K562 (cell line): Measurements from ENCODE around the gene ATRN. TPM values are rescaled to one million over a fixed set of nuclear protein-coding genes. Genes with fewer than 3 reads are reported as not detected.

Source experiments
- ATAC-seq: fragments of 200-7000 bp; cut with Tn5 transposase; 3 replicates; pipeline ENCODE4 v1.9.1; 2020; ENCODE audit warnings: moderate library complexity
- BruUV-seq: library from RNA; stranded (reverse); fragments of 400-500 nt; replicated peaks from 2 replicates; lab custom pipeline; 2021; lab: Mats Ljungman, UMichigan
- CTCF ChIA-PET: fragments of 300-600 bp; formaldehyde crosslinking; extraction: SDS; loops from one replicate; lab custom pipeline; 2021; ENCODE audit warnings: low intra/inter-chr PET ratio; lab: Yijun Ruan, JAX
- POLR2A ChIA-PET: fragments of 300-600, 350-650 bp; sonication (Branson Sonifier 250); formaldehyde crosslinking; extraction: SDS; loops from one replicate; lab custom pipeline; 2021; ENCODE audit warnings: antibody characterized with exemption, inconsistent platforms; lab: Yijun Ruan, JAX
- DNase-seq, 4 experiments: peaks; one replicate each; pipeline versions ENCODE4 v3.0.0 to v3.0.0-alpha.2; 2011 to 2018; ENCODE audit warnings: low spot score in 3 of 4, mixed read lengths in 3 of 4; ENCODE audit errors: extremely low read depth in 1 of 4
- FAIRE-seq: peaks from 2 replicates; lab custom pipeline; 2011; peaks lifted over from hg19 to GRCh38; lab: Jason Lieb, UNC
- H2AFZ ChIP-seq: 2 replicates; pipeline ENCODE4 v1.6.0; 2011; ENCODE audit warnings: low read depth, low read length, control low read depth, inconsistent platforms
- H3K27ac ChIP-seq: fragments of 200-600 bp; 3 replicates; pipeline ENCODE4 v1.8.0; 2011; ENCODE audit warnings: low read depth, mild to moderate bottlenecking, control low read depth, inconsistent platforms, low read length, moderate library complexity, mixed read lengths; ENCODE audit errors: extremely low read depth
- H3K27me3 ChIP-seq, 2 experiments: fragments of 300-600 bp in 1 of 2; 2 replicates in 1 of 2; 3 replicates in 1 of 2; pipeline versions ENCODE4 v1.6.0 to v1.8.0; 2011; ENCODE audit warnings: inconsistent platforms in 2 of 2, low read length in 2 of 2, mild to moderate bottlenecking in 1 of 2, mixed read lengths in 1 of 2, moderate library complexity in 1 of 2; ENCODE audit not compliant: control insufficient read depth in 2 of 2, insufficient read depth in 2 of 2
- H3K36me3 ChIP-seq: fragments of 300-600 bp; 3 replicates; pipeline ENCODE4 v1.8.0; 2011; ENCODE audit warnings: mild to moderate bottlenecking, low read length, inconsistent platforms; ENCODE audit not compliant: control insufficient read depth, insufficient read depth
- H3K4me1 ChIP-seq, 2 experiments: fragments of 200-600 bp in 1 of 2; replicated peaks in 1 of 2; 2 replicates in 1 of 2; 3 replicates in 1 of 2; pipeline versions ENCODE4 v1.5.1 to v1.8.0; 2011; ENCODE audit warnings: inconsistent platforms in 2 of 2, low read length in 2 of 2, mild to moderate bottlenecking in 1 of 2, mixed read lengths in 1 of 2, moderate library complexity in 1 of 2; ENCODE audit not compliant: control insufficient read depth in 2 of 2, insufficient read depth in 2 of 2
- H3K4me2 ChIP-seq: 2 replicates; pipeline ENCODE4 v1.6.1; 2011; ENCODE audit warnings: low read length, control low read depth, inconsistent platforms, mixed read lengths; ENCODE audit not compliant: insufficient read depth
- H3K4me3 ChIP-seq: fragments of 200-600 bp; sonication (generic), shearing (Covaris generic); 2 replicates; pipeline ENCODE4 v1.5.1; 2016; ENCODE audit warnings: control low read depth, inconsistent platforms
- H3K79me2 ChIP-seq: fragments of 200-600 bp; 3 replicates; pipeline ENCODE4 v1.8.0; 2011; ENCODE audit warnings: low read length, inconsistent platforms; ENCODE audit not compliant: control insufficient read depth, insufficient read depth
- H3K9ac ChIP-seq, 2 experiments: 2 replicates each; pipeline versions ENCODE4 v1.6.0 to v1.6.1; 2011; ENCODE audit warnings: low read depth in 2 of 2, low read length in 2 of 2, control low read depth in 1 of 2, inconsistent platforms in 1 of 2, mild to moderate bottlenecking in 1 of 2, mixed read lengths in 1 of 2; ENCODE audit not compliant: insufficient read depth in 1 of 2
- H3K9me1 ChIP-seq: one replicate; pipeline ENCODE4 v1.6.0; 2011; ENCODE audit warnings: inconsistent platforms, mild to moderate bottlenecking, low read length, moderate library complexity; ENCODE audit not compliant: control insufficient read depth, insufficient read depth
- H3K9me3 ChIP-seq: replicated peaks from 2 replicates; pipeline ENCODE4 v1.5.1; 2011; ENCODE audit warnings: low read depth, low read length, inconsistent platforms; ENCODE audit not compliant: control insufficient read depth, insufficient read depth
- H4K20me1 ChIP-seq: replicated peaks from 2 replicates; pipeline ENCODE4 v1.6.1; 2011; ENCODE audit warnings: low read length, inconsistent platforms, mixed read lengths; ENCODE audit not compliant: control insufficient read depth, insufficient read depth
- BCLAF1 ChIP-seq, 2 experiments: fragments of 450-650 bp in 1 of 2; IDR thresholded peaks; 2 replicates each; pipeline ENCODE4 v1.6.1; 2011 to 2017; ENCODE audit warnings: low read depth in 2 of 2, antibody characterized with exemption in 1 of 2, borderline replicate concordance in 1 of 2, low read length in 1 of 2, mild to moderate bottlenecking in 1 of 2, mixed read lengths in 1 of 2; ENCODE audit not compliant: control insufficient read depth in 1 of 2
- CUX1 ChIP-seq: fragments of 200-800 bp; sonication (Bioruptor generic); IDR thresholded peaks from 2 replicates; pipeline ENCODE4 v1.6.1; 2016; ENCODE audit warnings: missing genetic modification characterization, missing compliant biosample characterization
- FOXM1 ChIP-seq, 2 experiments: fragments of 450-650 bp in 1 of 2; sonication (generic) in 1 of 2; formaldehyde crosslinking in 1 of 2; IDR thresholded peaks; 2 replicates each; pipeline versions ENCODE4 v1.6.1 to v1.9.0; 2017 to 2022; ENCODE audit warnings: low read depth in 2 of 2, mild to moderate bottlenecking in 2 of 2, missing genetic modification reagents in 1 of 2, moderate library complexity in 1 of 2
- LARP7 ChIP-seq: fragments of 450-650 bp; IDR thresholded peaks from 2 replicates; pipeline ENCODE4 v1.6.1; 2016
- MECOM ChIP-seq: fragments of 250-450 bp; sonication (Bioruptor Pico); IDR thresholded peaks from 2 replicates; pipeline ENCODE4 v1.8.0; 2022; ENCODE audit warnings: inconsistent platforms
- POLR2A ChIP-seq: fragments of 450-650 bp; conservative IDR thresholded peaks from 2 replicates; pipeline ENCODE4 v1.6.1; 2016
- SAFB2 ChIP-seq: fragments of 200-400 bp; formaldehyde crosslinking; IDR thresholded peaks from 2 replicates; pipeline ENCODE4 v1.6.1; 2018; ENCODE audit warnings: borderline replicate concordance, low read length, low read depth, moderate library complexity; ENCODE audit not compliant: severe bottlenecking
- ZBTB34 ChIP-seq: fragments of 250-450 bp; sonication (Bioruptor Pico); IDR thresholded peaks from 2 replicates; pipeline ENCODE4 v1.8.0; 2021; ENCODE audit warnings: mild to moderate bottlenecking, moderate library complexity
- ZKSCAN3 ChIP-seq: fragments of 250-450 bp; sonication (Bioruptor Pico); IDR thresholded peaks from 2 replicates; pipeline ENCODE4 v1.4.0; 2020
- ZNF121 ChIP-seq: sonication (generic); formaldehyde crosslinking; conservative IDR thresholded peaks from 2 replicates; pipeline ENCODE4 v1.8.0; 2022; ENCODE audit warnings: missing genetic modification reagents
- ZNF354B ChIP-seq: fragments of 250-450 bp; sonication (Bioruptor Pico); IDR thresholded peaks from 2 replicates; pipeline ENCODE4 v1.4.0; 2020
- WGBS: fragments of 100-300 bp; shearing (Covaris generic); methylation state at CpG from one replicate; pipeline ENCODE4 v1.1.6; 2016; ENCODE audit warnings: low coverage, mixed read lengths; ENCODE audit not compliant: insufficient coverage; ENCODE audit errors: missing lambda C conversion rate; 5-methylcytosine and 5-hydroxymethylcytosine counted together
- in situ Hi-C: fragments of 300-500 bp; cut with MboI; formaldehyde crosslinking; loops from 4 replicates; pipeline ENCODE4 v1.15.0; 2018; ENCODE audit warnings: inconsistent platforms, mixed read lengths
- intact Hi-C: fragments of 100-400 bp; cut with micrococcal nuclease; formaldehyde crosslinking; loops from 2 replicates; pipeline ENCODE4 v1.14.2; 2022
- polyA plus RNA-seq, 8 experiments: library from polyadenylated mRNA; depleted of rRNA in 4 of 8; stranded (reverse) in 5 of 8; unstranded in 3 of 8; fragments of >200 nt; fragmentation: Nextera tagmentation in 2 of 8; fragmentation: Illumina TruSeq in 1 of 8; extraction: Ambion mirVana in 2 of 8; extraction: Trizol in 1 of 8; gene quantifications; 2 replicates each; pipeline versions ENCODE4 v1.2.1 to v1.2.3, GENCODE V29; 2011 to 2014; ENCODE audit warnings: inconsistent platforms in 1 of 8, missing spikeins in 1 of 8
- total RNA-seq, 7 experiments: library from RNA; depleted of rRNA in 6 of 7; stranded (reverse); fragments of >200 nt in 6 of 7; fragmentation: Illumina TruSeq in 2 of 7; extraction: Trizol in 2 of 7; gene quantifications; 2 replicates each; pipeline versions ENCODE4 v1.2.1 to v1.2.3, GENCODE V29; 2011 to 2021; ENCODE audit warnings: low replicate concordance in 1 of 7

ATRN gene
- total and polyA plus RNA-seq, 9 of the 15 experiments (the other 6 are each of a cell fraction or from before 2014, with no cell fraction given): 0.69 to 16.5 (median 7.6) TPM

GRCh38 chr20:3431109-3431508 is 39.7 kb upstream of the ATRN start:
- 72% methylated on average over 4 of the region's 4 CpGs for WGBS
- no TSS peak for BruUV-seq
- CTCF ChIA-PET: no interaction called here
- TF ChIP-seq ZNF354B (CRISPR knock-in tag) (no peak), CUX1 (no peak), SAFB2 (no peak), ZBTB34 (CRISPR knock-in tag) (no peak), ZNF121 (CRISPR knock-in tag) (no peak), POLR2A (no peak), LARP7 (no peak), BCLAF1 (IDR thresholded peaks at IDR 0.05; ENCODE audit: borderline replicate concordance in 1 of 2, control insufficient read depth in 1 of 2, low read depth in 2 of 2, low read length in 1 of 2) (no peak), FOXM1 (IDR thresholded peaks at IDR 0.05; ENCODE audit: low read depth) (no peak), FOXM1 (CRISPR knock-in tag; IDR thresholded peaks at IDR 0.05; ENCODE audit: low read depth) (no peak), MECOM (CRISPR knock-in tag) (no peak), ZKSCAN3 (CRISPR knock-in tag) (no peak)

More at GRCh38 chr20:3431109-3431508, 39.7 kb upstream of the ATRN start:
- Histone ChIP-seq H3K4me1 (no peaks in the 10 kb centered on the region; a peak in 1 of 5 replicates), H3K79me2 (no peaks in the 10 kb centered on the region), H2AFZ (no peak overlapping the region), H4K20me1 (no peaks in the 10 kb centered on the region), H3K9me1 (no peaks in the 10 kb centered on the region), H3K4me2 (no peak overlapping the region), H3K27me3 (no peaks in the 10 kb centered on the region), H3K9me3 (no peaks in the 10 kb centered on the region), H3K27ac (no peak overlapping the region), H3K36me3 (no peaks in the 10 kb centered on the region), H3K9ac (no peak overlapping the region), H3K4me3 (no peak overlapping the region)
- in situ Hi-C loops: no loop called here
- ATAC-seq: no peak
- POLR2A ChIA-PET: interaction anchor here (1.0 to 1.1 kb wide), 2 partner anchors 11 to 16 kb away, joined by 3 to 4 read pairs; no protein-coding TSS in a partner anchor
- no peak for DNase-seq
- no peak for FAIRE-seq
- intact Hi-C loops: no loop called here
